HCT116 (cell line): ENCODE results near the gene SPATS2L. TPM values are rescaled to one million over a fixed set of nuclear protein-coding genes. Genes with fewer than 3 reads are reported as not detected.

Experiments
- ATAC-seq: fragments of 200-7000 bp; cut with Tn5 transposase; 2 replicates; pipeline ENCODE4 v1.9.1; 2020; ENCODE audit warnings: mild to moderate bottlenecking, moderate library complexity
- BruUV-seq: library from RNA; stranded (reverse); fragments of 400-500 nt; replicated peaks from 2 replicates; lab custom pipeline; 2021; lab: Mats Ljungman, UMichigan
- CTCF ChIA-PET: fragments of 300-600 bp; sonication (Branson Sonifier 250); formaldehyde crosslinking; loops from one replicate; lab custom pipeline; 2021; ENCODE audit warnings: antibody characterized with exemption; lab: Charles Lee
- POLR2A ChIA-PET: fragments of 300-600, 350-600 bp; sonication (Branson Sonifier 250); formaldehyde crosslinking; loops from one replicate; lab custom pipeline; 2021; ENCODE audit warnings: antibody characterized with exemption; lab: Charles Lee
- RAD21 ChIA-PET, 2 experiments: fragments of 300-600 bp; sonication (Branson Sonifier 250); formaldehyde crosslinking; loops; one replicate each; lab custom pipeline; 2023; ENCODE audit warnings: low total read pairs in 2 of 2; ENCODE audit not compliant: uncharacterized antibody in 2 of 2, unreplicated experiment in 2 of 2, low non-redundant PET in 1 of 2; lab: Charles Lee
- DNase-seq: peaks from one replicate; pipeline ENCODE4 v3.0.0-alpha.2; 2010; ENCODE audit warnings: low read depth, low spot score
- H2AFZ ChIP-seq: fragments of 200-600 bp; shearing (Covaris generic), sonication (generic); 2 replicates; pipeline ENCODE4 v1.6.1; 2017; ENCODE audit warnings: low read depth, mixed run types, mixed read lengths, antibody characterized with exemption, low read length; ENCODE audit not compliant: poor library complexity, severe bottlenecking
- H3K27ac ChIP-seq: 2 replicates; pipeline ENCODE4 v1.5.1; 2012; ENCODE audit warnings: low read depth, low read length
- H3K27me3 ChIP-seq: fragments of 200-600 bp; sonication (generic); 2 replicates; pipeline ENCODE4 v1.6.1; 2016; ENCODE audit warnings: mixed run types, low read length, mixed read lengths; ENCODE audit not compliant: insufficient read depth
- H3K36me3 ChIP-seq, 2 experiments: fragments of 200-500 bp in 1 of 2; fragments of 200-600 bp in 1 of 2; sonication (Bioruptor generic) in 1 of 2; sonication (generic) in 1 of 2; 2 replicates each; pipeline versions ENCODE4 v1.5.1 to v1.6.1; 2014 to 2016; ENCODE audit warnings: low read length in 2 of 2, inconsistent platforms in 1 of 2, mixed read lengths in 1 of 2, mixed run types in 1 of 2; ENCODE audit not compliant: insufficient read depth in 2 of 2, control insufficient read depth in 1 of 2
- H3K4me1 ChIP-seq, 2 experiments: fragments of 200-600 bp in 1 of 2; sonication (generic) in 1 of 2; 2 replicates each; pipeline versions ENCODE4 v1.5.1 to v1.6.1; 2012 to 2017; ENCODE audit warnings: low read length in 2 of 2, inconsistent platforms in 1 of 2, mild to moderate bottlenecking in 1 of 2, mixed read lengths in 1 of 2, mixed run types in 1 of 2, moderate library complexity in 1 of 2; ENCODE audit not compliant: insufficient read depth in 2 of 2, control insufficient read depth in 1 of 2
- H3K4me2 ChIP-seq: fragments of 200-600 bp; sonication (generic); 2 replicates; pipeline ENCODE4 v1.6.1; 2017; ENCODE audit warnings: mixed run types, low read length, mixed read lengths
- H3K4me3 ChIP-seq, 2 experiments: fragments of 200-600 bp in 1 of 2; sonication (generic) in 1 of 2; replicated peaks in 1 of 2; 2 replicates each; pipeline ENCODE4 v1.5.1; 2011 to 2016; ENCODE audit warnings: low read length in 2 of 2, control low read depth in 1 of 2, low read depth in 1 of 2, mild to moderate bottlenecking in 1 of 2, mixed read lengths in 1 of 2, mixed run types in 1 of 2
- H3K79me2 ChIP-seq: fragments of 200-600 bp; sonication (generic); 2 replicates; pipeline ENCODE4 v1.6.1; 2017; ENCODE audit warnings: mild to moderate bottlenecking, mixed run types, low read length, moderate library complexity, mixed read lengths; ENCODE audit not compliant: insufficient read depth
- H3K9ac ChIP-seq: fragments of 200-600 bp; sonication (generic); 2 replicates; pipeline ENCODE4 v1.6.1; 2016; ENCODE audit warnings: low read length, mixed read lengths
- H3K9me2 ChIP-seq: fragments of 200-600 bp; sonication (generic), shearing (Covaris generic); 2 replicates; pipeline ENCODE4 v1.6.1; 2017; ENCODE audit warnings: mixed run types, mild to moderate bottlenecking, moderate library complexity; ENCODE audit not compliant: insufficient read depth
- H3K9me3 ChIP-seq, 2 experiments: fragments of 200-500 bp in 1 of 2; fragments of 200-600 bp in 1 of 2; sonication (Bioruptor generic) in 1 of 2; sonication (generic) in 1 of 2; 2 replicates each; pipeline ENCODE4 v1.6.1; 2014 to 2017; ENCODE audit warnings: low read length in 2 of 2, mixed read lengths in 2 of 2, inconsistent platforms in 1 of 2, low read depth in 1 of 2, mild to moderate bottlenecking in 1 of 2, mixed run types in 1 of 2, moderate library complexity in 1 of 2; ENCODE audit not compliant: control insufficient read depth in 1 of 2, insufficient read depth in 1 of 2
- H4K20me1 ChIP-seq: fragments of 200-600 bp; sonication (generic), shearing (Covaris generic); 2 replicates; pipeline ENCODE4 v1.6.1; 2017; ENCODE audit warnings: mixed run types, mild to moderate bottlenecking, moderate library complexity; ENCODE audit not compliant: insufficient read depth
- ATF3 ChIP-seq: IDR thresholded peaks from 2 replicates; pipeline ENCODE4 v1.6.1; 2012
- CEBPB ChIP-seq: IDR thresholded peaks from 2 replicates; pipeline ENCODE4 v1.6.1; 2012; ENCODE audit warnings: low read depth
- MAX ChIP-seq: IDR thresholded peaks from 2 replicates; pipeline ENCODE4 v1.6.1; 2012
- POLR2A ChIP-seq: IDR thresholded peaks from 2 replicates; pipeline ENCODE4 v1.7.0; 2011; ENCODE audit warnings: borderline replicate concordance; ENCODE audit not compliant: insufficient read depth, insufficient read length; ENCODE audit errors: extremely low read depth
- POLR2AphosphoS5 ChIP-seq: IDR thresholded peaks from 2 replicates; pipeline ENCODE4 v1.6.1; 2011; ENCODE audit warnings: mild to moderate bottlenecking, low read depth, low read length, moderate library complexity
- SP1 ChIP-seq: IDR thresholded peaks from 2 replicates; pipeline ENCODE4 v1.6.1; 2012; ENCODE audit warnings: low read depth
- TCF7L2 ChIP-seq: IDR thresholded peaks from 2 replicates; pipeline ENCODE4 v1.7.0; 2011; ENCODE audit warnings: borderline replicate concordance, inconsistent platforms; ENCODE audit not compliant: insufficient read depth, insufficient read length; ENCODE audit errors: extremely low read depth
- ZBTB33 ChIP-seq: IDR thresholded peaks from 2 replicates; pipeline ENCODE4 v1.6.1; 2011; ENCODE audit warnings: mild to moderate bottlenecking, low read length, moderate library complexity; ENCODE audit not compliant: insufficient replicate concordance; ENCODE audit errors: extremely low read depth
- intact Hi-C: fragments of 100-400 bp; cut with micrococcal nuclease; formaldehyde crosslinking; loops from 2 replicates; pipeline ENCODE4 v1.10.0; 2022
- total RNA-seq: library from RNA; stranded (reverse); gene quantifications from one replicate; pipeline ENCODE4 v1.2.1, GENCODE V29; 2021; ENCODE audit not compliant: unreplicated experiment

SPATS2L gene
- total RNA-seq, 1 experiment from 2014 or later: 87.1 TPM

DNA sequence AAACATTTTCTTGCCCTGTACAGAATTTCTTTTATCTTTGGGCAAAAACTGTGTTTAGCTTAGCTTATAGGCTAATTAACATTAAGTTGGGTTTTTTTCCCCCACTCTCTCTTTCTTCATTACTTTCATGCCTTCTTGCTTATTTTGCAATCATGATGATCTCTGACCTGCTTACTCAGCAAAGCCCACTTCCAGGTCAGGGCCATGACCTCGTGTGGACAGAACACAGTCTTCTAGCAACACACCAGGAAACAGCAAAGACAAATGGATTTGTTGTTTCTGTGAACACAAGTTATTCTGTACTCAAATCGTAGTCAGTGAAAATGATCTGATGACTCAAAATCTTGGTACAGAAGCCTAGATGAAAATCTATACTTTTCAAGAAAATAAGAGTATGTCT, 60.7 kb downstream of the SPATS2L start:
- Histone ChIP-seq H3K9me2 (no peaks in the 10 kb centered on the region), H3K4me2 (peak overlapping the region; percentile 3; the same call in 1 of the 2 replicates), H3K79me2 (peaks cover 25% of the 10 kb centered on the region), H2AFZ (no peak overlapping the region), H3K4me1 (peaks cover 3 to 5% of the 10 kb centered on the region in 2 experiments; a peak in 2 of 4 replicates), H4K20me1 (no peaks in the 10 kb centered on the region), H3K9me3 (no peaks in the 10 kb centered on the region), H3K4me3 (no peak overlapping the region), H3K27me3 (no peaks in the 10 kb centered on the region), H3K27ac (no peak overlapping the region), H3K9ac (no peak overlapping the region), H3K36me3 (no peaks in the 10 kb centered on the region)
- ChIA-PET RAD21 (no interaction called here), POLR2A (no interaction called here), CTCF (no interaction called here)
- no peak for ATAC-seq
- no peak for DNase-seq
- TF ChIP-seq POLR2A (no peak), ZBTB33 (no peak), TCF7L2 (no peak), SP1 (no peak), CEBPB (peak; percentile 40; the same call in 1 of the 2 replicates), POLR2AphosphoS5 (no peak)
- BruUV-seq: no TSS peak
- intact Hi-C loops: no loop called here

GRCh38 chr2:200369886-200370285, 63.4 kb downstream of the SPATS2L start:
- no peaks in the 10 kb centered on the region for H3K9me2 ChIP-seq
- no peaks in the 10 kb centered on the region for H3K36me3 ChIP-seq
- H4K20me1 ChIP-seq: no peaks in the 10 kb centered on the region
- no peak overlapping the region for H3K27ac ChIP-seq
- H3K4me2 ChIP-seq: no peak overlapping the region
- H3K9ac ChIP-seq: no peak overlapping the region
- intact Hi-C loops: no loop called here
- POLR2A ChIA-PET: no interaction called here
- BruUV-seq: no TSS peak
- H3K4me3 ChIP-seq: no peak overlapping the region
- RAD21 ChIA-PET: no interaction called here
- peaks cover 24% of the 10 kb centered on the region for H3K79me2 ChIP-seq
- peak; percentile 54; the same call in 1 of the 2 replicates for TF ChIP-seq CEBPB
- TF ChIP-seq MAX: peak; percentile 65
- TF ChIP-seq ATF3: no peak
- H3K27me3 ChIP-seq: no peaks in the 10 kb centered on the region
- no peak for DNase-seq
- CTCF ChIA-PET: no interaction called here
- H3K9me3 ChIP-seq: no peaks in the 10 kb centered on the region
- peaks cover 7 to 33% of the 10 kb centered on the region in 2 experiments; a peak in 3 of 4 replicates for H3K4me1 ChIP-seq
- no peak for ATAC-seq
- H2AFZ ChIP-seq: no peak overlapping the region
